HG03575 (cell line): ENCODE results near the gene ABCA6.

Experiments used
- ATAC-seq: cut with Tn5 transposase; IDR thresholded peaks from one replicate; pipeline ENCODE4 v1.9.1; 2021; ENCODE audit not compliant: unreplicated experiment, insufficient number of reproducible peaks, low FRiP score; ENCODE audit errors: extremely low read depth

ABCA6 gene

DNA sequence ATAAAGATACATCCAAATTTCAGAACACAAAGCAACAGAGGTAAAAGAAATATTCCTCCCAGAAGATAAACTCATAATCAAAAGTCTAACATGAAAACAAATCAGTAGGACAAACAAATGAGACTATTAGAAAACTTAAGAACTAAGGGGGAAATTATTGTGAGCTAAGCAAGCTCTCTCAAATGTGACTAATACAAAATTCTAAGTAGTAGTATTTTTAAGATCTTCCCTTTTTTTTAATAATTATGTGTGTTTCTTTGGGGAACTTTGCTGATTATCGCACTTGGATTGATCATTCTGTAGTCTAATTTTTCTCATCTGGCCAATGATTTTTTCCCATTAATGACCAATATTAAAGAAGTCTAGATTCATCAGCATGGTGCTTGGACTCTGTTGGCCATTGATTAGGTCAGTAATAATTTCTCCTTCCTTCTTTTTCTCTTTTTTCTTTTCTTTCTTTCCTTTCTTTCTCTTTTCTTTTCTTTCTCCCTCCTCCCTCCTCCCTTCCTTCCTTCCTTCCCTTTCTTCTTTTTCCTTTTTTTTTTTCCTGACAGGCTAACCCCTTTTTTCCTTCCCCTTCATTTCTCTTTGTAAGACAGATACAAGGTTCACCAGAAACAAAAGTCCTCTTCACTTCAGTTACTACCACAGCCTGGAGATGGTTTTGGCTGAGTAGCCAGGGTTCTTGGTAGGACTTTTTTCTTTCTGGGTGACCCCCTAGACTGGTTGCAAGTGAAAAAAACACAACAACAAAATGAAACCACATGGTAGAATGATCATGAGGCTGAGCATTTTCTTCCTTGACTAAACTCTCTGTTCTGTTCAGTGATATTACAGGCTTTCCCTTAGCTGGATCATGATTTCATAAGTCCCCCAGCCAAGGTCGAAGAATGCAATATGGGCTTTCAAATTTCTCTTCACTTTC is 2.9 kb upstream of the ABCA6 start:
- no peak for ATAC-seq

DNA sequence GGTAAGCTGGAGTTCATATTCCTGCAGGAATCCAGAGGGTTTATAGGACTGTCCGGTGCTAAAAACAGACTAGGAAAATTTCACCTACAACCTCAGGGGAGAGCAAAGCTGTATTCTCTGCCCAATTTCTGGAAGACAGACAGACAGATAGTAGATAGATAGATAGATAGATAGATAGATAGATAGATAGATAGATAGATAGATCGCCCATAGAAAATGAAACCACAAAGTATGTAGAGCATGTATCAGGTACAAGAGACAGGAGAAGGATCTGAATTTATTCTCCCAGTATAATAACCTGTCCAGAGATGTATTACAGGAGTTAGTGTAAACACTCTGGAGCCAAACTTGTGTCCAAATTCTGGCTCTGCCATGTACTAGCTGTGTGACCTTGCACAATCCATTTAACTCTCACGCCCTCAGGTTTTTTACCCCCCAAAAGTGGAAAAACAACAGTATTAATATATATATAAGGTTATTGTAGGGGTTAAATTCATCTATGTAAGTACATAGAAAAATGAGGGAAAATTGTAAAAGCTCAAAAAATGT is 2.1 kb upstream of the ABCA6 start:
- no peak for ATAC-seq

DNA sequence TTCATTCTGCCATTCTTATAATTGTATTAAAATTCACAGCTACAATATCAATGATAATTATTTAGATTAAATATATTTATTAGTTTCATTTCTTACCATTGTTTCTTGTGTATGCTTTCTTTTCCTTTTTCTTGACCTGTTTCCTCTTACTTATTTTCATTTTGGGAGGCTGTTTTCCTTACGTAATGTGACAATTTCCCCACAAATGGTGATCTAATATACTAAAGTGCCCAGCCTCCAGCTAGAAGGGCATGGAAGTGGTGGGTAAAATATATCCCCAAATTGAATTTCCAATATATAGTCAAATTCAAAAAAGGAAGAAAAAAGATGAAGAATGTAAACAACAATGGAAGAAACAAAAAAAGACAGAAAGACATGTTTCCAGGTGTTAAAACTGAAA is 1.5 kb upstream of the ABCA6 start:
- ATAC-seq: no peak

DNA sequence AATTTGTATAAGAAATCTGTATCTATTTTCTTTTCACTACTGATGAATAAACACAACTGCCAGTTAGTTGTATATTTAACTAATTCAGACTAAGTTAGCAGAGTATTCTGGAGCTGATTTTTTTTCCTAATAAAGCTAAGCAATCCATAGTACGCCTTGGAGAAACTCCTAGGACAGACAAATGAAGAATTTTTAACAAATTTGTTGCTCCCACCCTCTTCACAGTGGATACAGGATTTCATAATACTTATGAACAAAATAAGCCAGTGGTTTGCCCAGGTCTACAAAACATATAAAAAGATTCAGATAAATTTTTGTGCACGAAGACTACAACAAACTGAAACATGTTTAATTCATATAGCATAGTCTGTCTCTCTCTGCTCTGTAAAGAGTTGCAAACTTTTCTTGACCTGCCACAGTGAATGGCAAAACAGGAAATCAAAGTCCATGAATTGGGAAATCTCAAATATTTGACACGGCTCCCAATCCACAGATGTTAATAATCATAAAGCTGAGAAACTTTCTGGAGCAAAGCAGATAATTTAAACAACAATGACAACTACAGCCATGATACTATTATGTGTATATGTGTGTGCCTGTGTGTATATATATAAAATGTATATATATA is 594 bp upstream of the ABCA6 start:
- ATAC-seq: no peak

DNA sequence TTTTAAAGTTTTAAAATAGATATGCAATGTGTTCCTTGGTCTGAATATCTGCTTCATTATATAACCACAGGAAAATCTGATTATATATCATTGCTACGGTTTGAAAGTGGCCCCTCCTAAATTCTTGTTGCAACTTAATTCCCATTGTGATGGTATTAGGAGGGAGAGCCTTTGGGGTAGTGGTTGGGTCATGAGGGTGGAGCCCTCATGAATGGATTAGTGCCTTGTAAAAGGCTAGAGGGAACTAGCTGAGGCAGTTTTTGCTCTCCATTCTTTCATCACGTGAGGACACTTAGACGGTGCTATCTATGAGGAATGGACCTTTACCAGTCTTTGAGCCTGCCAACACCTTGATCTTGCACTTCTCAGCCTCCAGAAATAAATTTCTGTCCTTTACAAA is 7.6 kb downstream of the ABCA6 start:
- no peak for ATAC-seq

DNA sequence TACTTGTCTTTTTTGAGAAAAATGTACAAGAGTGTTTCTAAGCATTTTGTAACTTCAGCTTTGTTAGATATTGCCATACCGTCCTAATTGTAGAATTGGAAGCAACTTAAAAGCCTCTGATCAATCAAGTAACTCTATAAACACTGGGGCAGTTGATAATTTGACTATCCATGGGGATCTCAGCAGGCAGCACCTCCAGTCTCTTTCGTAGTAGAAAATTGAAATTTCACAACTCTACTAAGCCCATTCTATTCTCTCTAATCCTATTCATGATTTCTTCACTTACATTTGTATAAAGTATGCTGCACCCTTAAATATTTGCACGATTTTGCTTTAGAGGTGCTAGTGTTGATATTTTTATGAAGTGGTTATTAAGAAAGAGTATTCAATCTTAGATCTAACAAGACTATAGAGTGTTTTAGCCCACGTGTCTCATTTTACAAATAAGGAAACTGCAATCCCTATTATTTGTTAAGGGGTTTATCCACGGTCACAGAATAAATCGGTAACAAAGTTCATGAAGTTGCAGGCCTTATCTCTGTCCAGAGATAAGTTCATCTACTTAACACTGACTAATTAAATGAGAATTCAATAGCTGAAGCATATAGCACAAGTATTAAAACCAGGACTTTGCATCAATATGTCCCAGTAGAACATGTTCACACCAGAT is 10.9 kb downstream of the ABCA6 start:
- no peak for ATAC-seq

DNA sequence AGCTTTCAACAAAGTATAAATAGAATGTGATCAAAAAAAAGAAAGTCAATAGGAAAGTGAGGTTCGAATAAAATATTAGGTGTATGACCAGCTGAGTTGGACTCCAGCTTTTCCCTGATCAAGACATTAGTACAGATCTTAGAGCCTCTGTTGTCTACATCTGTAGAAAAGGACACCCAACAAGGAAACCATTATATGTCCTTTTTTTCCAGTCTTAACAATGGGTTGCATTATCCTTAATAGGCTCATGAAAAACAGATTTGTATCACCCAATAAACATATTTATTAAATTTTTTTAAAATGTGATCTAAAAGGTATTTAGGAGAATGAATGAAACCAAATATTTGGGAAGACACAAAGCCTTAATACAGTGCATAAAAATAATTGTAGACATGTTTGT is 18.1 kb downstream of the ABCA6 start:
- ATAC-seq: no peak

DNA sequence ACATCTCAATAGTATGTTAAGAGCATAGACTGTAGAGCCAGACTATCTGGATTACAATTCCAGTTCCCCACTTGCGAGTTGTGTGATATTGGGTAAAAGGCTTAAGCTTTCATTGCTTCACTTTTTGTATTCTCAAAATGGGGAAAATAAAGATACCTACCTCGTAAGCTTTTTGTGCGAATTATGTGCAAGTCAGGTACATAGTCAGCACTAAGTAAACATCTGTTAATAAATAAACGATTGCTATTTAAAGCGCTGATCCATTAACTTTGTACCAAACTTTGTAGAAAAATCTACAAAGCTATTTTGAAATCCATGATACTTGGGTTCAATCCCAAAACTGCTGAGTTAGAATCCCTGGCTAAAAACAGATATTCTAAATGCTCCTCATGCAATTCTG is 19.6 kb downstream of the ABCA6 start:
- ATAC-seq: no peak

DNA sequence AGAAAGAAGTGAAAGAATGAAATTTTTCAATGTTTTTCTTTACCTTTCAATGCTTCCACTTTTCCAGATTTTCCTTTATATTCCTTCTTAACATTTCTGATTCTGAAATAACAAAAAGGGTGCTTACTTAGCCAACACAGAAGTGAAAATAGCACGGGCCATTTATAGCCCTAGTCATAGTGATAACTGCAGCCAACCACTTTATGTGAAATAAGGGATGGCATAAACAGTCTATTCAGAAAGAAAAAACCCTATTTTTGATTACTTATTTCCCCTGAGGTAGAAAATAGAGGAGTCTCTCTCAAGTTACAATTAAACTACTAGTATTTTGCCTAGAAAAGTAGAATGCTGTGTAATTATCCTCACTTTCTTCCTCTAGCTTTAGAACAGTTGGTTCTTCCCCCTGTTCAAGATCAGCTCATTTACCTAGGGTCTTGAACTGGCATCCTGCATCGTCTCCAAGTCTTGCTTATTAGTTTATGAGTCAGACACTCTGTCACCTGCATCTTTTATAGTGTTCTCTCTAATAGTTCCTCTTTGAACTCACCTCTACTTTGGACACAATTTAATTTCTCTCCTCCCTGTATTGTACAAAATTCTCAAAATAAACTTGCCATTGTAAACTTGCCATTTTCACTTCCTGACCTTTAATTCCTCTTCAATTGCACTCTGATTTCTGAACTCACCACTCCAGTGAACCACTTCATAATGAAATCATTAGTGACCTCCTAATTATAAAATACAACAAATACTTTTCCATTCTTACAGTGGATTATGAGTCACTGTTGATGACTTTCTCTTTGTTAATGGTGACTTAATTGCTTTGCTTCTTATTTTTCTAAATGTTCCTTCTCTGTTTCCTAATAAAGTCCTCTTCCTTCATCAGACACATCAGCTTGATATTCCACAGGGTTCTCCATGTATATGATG is 23.6 kb downstream of the ABCA6 start:
- peak; percentile 31 for ATAC-seq

DNA sequence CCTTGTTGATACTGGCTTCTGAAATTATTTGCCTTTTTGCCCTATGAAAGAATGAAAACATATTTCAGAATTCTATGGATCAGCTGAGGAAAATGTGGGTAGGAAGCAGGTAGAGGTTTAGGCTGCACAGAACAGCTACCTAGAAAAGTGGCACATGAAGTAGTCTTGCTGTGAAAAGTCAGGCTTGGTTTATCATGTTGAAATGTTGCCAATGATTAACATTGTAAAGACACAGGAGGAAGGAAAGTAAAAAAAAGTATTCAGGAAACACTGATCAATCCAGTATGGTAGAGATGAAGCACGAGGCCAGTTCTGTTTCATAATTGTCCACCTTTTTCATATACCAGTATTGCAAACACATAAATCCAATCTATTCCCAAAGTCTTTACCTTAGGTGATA is 29.9 kb downstream of the ABCA6 start:
- no peak for ATAC-seq

DNA sequence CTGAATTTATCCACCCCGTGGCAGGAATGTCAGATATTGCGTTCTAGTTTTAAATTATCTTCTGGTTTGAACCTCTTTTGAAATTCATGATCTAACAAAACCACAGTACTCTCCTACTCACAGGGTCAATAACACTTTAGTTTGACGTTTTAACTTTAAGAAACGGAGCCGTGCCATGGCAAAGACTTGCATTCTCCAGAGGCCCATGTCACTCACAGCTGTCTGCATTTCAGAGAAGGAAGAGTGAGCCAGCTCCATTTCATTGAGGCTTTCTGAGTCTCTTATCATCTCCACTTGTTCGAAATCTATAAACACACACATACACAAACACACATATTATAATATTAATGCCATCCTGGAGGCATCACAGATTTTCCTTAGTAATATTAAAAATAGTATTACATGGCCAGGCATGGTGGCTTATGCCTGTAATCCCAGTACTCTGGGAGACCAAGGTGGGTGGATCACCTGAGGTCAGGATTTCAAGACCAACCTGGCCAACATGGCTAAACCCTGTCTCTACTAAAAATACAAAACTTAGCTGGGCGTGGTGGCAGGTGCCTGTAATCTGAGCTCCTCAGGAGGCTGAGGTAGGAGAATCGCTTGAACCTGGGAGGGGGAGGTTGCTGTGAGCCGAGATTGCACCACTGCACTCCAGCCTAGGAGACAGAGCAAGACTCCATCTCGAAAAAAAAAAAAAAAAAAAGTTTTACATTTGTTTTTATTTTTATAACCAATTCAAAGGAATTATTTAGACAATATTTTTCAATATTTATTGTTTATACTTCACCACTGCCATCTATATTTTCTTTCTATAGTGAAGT is 35.6 kb downstream of the ABCA6 start:
- ATAC-seq: no peak

DNA sequence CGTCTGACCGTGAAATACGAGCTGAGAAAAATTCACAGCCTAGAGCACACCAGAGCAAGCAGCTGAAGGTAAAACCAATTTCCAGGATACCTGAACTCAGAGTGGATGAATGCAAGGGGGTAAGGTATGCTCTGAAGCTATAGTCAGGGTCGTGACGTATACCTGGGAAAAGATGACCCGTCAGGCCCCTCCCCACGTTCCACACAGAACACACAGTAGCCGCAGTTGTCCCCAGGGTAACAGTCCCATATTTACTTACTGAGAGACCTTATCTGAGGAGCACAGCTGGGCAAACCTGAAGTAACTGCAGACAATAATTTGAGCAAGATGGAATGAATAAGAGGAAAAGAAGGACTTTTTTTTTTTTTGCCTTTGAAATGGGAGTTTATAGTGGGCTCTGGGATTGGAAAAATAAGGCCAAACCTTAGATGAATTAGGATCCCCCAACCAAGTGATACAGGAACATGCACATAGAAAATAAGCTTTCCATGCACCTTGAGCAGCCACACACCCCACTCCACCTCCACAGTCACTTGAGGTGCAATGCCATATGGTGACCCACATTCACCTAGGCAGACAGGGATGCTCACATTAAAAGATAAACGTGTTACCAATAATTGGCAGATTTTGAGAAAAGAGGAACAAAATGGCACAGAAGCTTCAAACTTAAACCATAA is 38.0 kb downstream of the ABCA6 start:
- ATAC-seq: no peak

DNA sequence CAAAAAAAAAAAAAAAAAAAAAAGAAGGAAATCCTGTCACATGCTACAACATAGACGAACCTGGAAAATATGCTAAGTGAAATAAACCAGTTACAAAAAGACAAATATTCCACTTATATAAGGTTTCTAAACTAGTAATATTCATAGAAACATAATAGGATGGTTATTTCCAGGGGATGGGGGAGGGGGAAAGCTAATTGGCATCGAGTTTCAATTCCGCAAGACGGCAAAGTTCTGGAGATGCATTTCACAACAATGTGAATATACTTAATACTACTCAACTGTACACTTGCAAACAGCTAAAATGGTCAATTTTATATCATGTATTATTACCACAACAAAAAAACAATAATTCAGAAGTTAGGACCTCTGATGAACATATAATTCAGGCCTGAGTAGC is 43.1 kb downstream of the ABCA6 start:
- ATAC-seq: no peak

DNA sequence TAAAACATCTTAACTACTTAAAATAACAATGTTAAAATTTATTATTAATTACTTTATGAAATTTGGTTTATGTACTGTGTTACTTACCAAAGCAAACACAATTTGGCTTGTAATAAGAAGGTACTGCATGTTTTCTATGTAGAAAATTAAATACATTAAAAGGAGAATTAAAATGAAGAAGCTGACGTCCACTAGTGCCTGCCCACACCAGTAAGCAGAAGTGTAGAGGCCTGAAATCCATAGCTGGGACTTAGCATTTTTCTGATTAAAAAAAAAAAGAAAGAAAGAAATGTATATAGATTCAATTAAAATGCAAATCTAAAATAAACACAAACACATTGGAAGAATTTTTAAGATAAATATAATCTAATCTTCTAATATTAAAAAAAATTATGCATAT is 45.2 kb downstream of the ABCA6 start:
- no peak for ATAC-seq

DNA sequence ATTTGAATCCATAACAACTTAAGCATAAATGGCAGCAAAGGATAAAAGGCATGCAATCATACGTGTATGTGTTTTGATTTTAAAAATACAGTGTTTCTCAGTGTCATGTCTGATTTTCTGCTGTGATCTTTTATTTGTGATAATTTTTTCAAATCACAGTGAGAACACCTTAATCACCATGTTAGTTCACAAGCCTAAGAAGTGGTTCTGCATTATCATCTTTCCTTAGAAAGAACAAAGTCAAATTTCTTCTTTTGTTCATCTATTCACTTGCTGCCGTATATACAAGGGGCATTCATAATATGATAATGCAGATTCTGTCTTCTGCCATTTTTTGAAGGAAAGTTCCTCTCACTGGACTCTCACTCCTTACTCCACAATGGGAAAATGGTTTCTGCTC is 47.7 kb downstream of the ABCA6 start:
- no peak for ATAC-seq

DNA sequence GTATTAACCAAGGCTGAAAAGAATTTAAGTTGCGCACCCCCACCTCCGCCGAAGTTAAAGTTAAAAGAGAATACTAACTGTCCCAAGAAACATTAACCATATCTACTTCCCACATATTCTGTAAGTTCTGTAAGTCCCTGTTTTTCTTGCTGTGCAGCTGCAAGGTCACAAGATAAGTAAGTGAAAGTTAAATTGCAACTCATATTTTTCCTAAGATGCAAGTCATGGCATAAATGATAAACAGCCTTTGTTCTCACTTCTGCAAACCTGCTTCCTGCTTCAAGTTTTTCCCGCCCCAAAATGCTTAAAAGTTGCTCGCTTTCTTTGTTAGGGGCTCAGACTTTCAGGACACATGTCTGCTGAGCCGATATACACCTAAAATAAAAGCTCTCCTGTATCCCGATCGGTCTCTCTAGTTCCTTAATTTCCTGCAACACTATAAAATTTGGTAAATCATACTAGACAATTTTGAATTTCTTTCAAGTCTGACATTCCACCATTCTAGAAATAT is 48.4 kb downstream of the ABCA6 start:
- no peak for ATAC-seq

DNA sequence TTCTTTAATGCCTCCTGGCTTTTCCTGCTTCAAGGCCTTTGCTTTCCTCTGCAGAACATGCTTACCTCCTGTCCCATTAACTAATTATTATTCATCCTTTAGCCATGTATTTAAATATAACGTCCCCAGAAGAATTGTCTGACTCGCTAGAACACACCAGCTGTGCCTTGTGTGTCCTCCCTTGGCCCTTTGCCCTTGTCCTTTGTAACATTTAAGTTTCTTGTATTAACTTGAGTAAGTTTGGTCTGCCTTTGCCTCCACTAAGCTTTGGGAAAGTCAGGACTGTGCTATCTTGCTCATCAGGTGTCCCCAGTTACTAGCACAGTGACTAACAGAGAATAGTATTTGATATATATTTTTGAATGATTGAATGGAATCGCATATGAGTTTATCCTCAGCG is 51.3 kb downstream of the ABCA6 start:
- ATAC-seq: no peak
